Ramos (cell line): ENCODE data around the gene GCDH.

Experiments
- in situ Hi-C: fragments of 300-500 bp; cut with MboI; formaldehyde crosslinking; loops from one replicate; pipeline ENCODE4 v1.14.3; 2022; ENCODE audit warnings: low sequenced_read_pairs; ENCODE audit not compliant: unreplicated experiment

The GCDH gene

GRCh38 chr19:12890787-12891552 lies at the start of gene GCDH:
GCDH (plus strand) TSS chr19:12891160; CDS start chr19:12891305, 145 bp downstream.
- in situ Hi-C loops = no loop called here

DNA sequence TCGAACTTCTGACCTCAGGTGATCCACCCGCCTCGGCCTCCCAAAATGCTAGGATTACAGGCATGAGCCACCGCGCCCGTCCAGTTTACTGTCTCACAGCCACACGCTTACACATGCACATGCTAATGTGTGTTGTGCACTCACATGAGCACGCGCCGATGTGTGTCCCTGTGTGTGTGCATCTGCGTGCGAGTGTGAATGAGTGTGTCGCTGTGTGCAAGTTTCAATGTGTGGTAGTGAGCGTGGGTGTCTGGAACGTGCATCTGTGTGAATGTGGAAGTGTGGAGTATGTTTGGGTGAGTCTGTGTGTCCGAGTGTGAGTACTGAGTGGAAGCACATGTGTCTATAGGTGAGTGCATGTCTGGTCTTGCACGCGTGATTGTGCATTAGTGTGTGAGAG lies 48.4 kb upstream of the GCDH start:
- in situ Hi-C loops = no loop called here

DNA sequence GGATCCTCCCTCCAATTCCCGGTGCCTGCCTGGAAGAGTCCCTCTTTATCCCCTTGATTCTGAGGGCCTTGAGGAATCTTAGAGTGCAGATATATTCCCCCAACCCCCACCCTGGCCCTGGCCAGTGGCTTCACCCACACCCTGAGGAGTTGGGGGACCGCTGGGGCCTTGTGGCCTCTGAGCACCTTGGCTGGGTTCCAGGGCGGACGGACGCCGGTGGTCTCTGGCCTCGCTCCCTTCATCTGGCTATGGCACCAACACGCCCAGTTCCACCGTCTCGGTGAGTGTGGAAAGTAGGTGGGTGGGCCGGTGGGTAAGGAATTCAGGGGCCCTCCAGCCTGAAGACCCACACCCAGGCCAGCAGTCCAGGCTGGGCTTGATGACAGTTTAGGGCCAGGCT lies 47.6 kb upstream of the GCDH start:
- in situ Hi-C loops = no loop called here

DNA sequence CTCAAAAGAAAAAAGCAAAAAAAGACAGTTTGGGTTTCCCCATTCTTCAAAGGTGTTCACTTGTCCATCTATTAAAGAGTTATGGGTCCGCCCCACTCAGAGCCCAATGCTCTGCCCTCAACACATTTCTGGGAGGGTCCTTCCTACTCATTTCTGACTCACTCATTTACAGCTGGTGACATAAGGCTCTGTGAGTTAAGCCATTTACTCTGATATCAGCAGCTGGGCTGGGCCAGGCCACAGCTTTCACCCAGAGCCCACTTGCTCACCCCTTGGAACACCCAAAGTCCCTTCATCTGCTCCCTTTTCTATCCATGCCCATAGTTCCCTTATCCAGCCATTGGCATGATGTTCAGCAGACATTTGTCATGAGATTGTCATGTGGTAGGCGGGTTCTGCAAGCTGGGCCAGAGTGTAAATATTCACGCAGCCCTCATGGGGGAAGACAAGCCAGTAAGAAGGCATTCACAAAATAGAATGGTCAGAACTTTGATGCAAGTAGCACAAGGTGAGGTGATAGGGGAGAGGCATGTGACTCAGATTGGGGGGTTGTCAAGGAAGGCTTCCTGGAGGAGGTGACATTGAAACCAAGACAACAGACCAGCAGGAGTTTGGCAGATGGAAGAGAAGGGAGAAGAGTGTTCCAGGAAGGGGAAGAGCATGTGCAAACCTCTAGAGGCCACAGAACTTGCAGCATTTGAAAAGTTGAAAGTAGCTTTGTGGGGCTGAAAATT lies 46.8 kb upstream of the GCDH start:
- in situ Hi-C loops = no loop called here

DNA sequence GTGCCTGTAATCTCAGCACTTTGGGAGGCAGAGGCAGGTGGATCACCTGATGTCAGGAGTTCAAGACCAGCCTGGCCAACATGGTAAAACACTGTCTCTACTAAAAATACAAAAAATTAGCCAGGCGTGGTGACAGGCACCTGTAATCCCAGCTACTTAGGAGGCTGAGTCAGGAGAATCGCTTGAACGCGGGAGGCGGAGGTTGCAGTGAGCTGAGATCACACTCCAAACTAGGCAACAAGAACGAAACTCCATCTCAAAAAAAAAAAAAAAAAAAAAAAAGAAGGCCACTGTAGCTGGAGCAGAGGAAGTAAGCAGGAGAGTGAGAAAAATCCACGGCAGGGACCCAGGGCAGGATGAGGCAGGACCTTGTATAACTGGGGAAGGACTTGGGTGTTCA lies 44.3 kb upstream of the GCDH start:
- in situ Hi-C loops = loop anchor here (5.0 kb wide), 1 partner anchor 84 kb away; no protein-coding TSS in a partner anchor

GRCh38 chr19:12847159-12848139 lies 43.5 kb upstream of the GCDH start:
- in situ Hi-C loops = loop anchor here (5.0 kb wide), 1 partner anchor 85 kb away; no protein-coding TSS in a partner anchor

DNA sequence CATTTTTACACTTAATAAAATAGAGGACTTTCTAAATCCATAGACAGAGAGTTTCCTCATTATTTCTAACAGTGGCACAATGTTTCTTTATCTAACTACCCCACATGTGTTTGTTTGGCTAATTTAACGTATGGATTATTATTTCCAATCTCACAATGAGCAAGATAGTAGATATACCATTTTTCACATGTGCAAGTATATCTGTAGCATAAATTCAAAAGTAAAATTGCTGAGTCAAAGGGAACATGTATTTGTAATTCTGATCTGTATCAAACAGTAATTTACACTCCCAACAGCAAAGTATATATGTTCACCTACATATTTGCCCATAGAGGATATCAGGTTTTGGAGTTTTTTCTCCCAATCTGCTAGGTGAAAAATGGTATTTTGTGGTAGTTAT lies 34.3 kb upstream of the GCDH start:
- in situ Hi-C loops = no loop called here

DNA sequence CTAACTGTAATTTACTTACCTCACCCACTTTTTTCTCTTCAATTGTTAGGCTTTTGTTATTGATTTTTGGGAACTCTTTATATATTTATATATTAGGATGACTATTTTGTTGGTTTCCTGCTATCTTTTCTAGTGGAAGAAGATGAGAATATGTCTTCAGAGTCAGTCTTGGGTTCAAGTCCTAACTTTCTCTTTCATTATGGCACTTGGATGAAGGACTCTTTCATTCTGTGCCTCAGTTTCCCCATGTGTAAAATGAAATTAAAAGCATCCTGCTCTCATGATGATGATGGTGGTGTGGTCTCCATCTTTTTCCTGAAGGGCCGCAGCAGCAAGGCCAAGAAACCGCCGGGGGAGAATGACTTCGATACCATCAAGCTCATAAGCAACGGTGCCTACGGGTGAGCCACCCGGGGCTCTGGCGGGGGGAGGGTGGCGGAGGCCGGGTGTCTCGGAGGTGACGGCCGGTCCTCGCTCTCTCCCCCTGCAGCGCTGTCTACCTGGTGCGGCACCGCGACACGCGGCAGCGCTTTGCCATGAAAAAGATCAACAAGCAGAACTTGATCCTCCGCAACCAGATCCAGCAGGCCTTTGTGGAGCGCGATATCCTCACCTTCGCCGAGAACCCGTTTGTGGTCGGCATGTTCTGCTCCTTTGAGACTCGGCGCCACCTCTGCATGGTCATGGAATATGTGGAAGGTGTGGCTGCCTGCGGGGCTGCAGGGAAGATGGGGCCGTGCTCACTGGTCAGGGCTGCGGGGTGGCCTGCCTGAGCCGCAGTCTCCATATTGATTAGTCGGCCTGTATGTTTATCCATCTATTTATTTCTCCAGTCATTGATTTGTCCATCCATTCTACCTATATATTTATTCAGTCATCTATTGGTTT lies 32.7 kb upstream of the GCDH start:
- in situ Hi-C loops = no loop called here

- in situ Hi-C loops = no loop called here
Observed at GRCh38 chr19:12859546-12859945, 31.4 kb upstream of the GCDH start.

DNA sequence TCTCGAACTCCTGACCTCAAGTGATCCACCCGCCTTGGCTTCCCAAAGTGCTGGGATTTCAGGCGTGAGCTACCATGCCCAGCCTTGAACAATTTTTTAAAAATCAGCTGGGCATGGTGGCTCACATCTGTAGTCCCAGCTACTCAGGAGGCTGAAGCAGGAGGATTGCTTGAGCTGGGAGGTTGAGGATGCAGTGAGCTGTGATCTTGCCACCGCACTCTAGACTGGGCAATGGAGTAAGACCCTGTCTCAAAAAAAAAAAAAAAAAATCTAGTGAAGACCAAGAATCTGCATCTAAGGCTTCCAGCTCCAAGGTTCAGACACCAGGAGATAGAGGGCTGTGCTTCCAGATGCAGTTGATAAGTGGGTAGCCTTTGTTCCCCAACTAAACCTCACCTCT lies 26.8 kb upstream of the GCDH start:
- in situ Hi-C loops = no loop called here

DNA sequence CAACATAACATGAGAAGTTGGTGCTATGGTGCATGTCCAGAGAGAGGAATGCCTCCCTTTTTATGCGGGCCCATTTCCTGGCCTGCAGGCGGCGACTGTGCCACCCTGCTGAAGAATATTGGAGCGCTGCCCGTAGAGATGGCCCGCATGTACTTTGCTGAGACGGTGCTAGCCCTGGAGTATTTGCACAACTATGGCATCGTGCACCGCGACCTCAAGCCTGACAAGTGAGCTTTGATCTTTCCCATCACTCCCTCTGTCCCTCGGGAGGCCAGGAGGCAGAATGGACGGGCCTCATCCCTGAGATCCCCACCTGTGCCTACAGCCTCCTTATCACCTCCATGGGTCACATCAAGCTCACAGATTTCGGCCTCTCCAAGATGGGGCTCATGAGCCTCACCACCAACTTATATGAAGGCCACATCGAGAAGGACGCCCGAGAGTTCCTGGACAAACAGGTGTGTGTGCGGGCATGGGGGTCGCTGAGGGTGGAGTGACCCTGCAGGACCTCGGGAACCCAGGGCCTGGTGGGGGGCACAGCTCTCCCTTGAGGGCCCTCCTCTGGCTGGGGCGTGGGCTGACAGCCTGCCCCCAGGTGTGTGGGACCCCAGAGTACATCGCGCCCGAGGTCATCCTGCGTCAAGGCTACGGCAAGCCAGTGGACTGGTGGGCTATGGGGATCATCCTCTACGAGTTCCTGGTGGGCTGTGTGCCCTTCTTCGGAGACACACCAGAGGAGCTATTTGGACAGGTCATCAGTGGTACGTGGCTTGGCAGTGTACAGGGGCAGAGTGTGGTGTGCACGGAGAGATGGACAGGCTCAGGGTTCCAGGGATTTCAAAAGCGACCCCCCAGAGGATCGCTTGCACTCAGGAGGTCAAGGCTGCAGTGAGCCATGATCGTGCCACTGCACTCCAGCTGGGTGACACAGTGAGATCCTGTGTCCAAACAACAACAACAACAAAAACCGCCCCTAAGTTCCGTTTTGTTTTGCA lies 25.9 kb upstream of the GCDH start:
- in situ Hi-C loops = no loop called here

DNA sequence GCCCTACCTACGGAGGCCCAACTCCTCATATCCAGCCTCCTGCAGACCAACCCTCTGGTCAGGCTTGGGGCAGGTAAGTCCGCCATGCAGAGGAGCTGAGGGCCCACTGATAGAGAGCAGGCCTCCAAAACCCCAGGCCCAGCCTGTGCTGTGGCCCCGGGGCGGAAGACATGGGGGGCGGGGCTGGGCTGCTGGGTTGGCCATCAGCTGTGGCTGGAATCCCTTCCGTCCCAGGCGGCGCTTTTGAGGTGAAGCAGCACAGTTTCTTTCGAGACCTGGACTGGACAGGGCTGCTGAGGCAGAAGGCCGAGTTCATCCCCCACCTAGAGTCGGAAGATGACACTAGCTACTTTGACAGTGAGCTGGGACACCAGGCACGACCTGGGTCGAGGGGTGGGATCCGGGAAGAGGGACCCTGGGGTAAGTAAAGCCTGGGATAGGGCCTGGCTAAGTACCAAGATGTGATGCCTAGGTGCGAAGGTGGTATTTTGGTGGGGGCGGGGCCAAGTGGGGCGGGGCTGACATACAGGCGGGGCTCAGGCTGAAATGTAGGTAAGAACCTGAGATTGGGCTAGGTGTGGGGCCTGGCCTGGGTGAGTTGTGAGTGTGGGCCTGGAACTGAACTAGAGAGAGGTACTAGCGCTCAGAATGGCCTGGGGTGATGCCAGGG lies 25.1 kb upstream of the GCDH start:
- in situ Hi-C loops = no loop called here

DNA sequence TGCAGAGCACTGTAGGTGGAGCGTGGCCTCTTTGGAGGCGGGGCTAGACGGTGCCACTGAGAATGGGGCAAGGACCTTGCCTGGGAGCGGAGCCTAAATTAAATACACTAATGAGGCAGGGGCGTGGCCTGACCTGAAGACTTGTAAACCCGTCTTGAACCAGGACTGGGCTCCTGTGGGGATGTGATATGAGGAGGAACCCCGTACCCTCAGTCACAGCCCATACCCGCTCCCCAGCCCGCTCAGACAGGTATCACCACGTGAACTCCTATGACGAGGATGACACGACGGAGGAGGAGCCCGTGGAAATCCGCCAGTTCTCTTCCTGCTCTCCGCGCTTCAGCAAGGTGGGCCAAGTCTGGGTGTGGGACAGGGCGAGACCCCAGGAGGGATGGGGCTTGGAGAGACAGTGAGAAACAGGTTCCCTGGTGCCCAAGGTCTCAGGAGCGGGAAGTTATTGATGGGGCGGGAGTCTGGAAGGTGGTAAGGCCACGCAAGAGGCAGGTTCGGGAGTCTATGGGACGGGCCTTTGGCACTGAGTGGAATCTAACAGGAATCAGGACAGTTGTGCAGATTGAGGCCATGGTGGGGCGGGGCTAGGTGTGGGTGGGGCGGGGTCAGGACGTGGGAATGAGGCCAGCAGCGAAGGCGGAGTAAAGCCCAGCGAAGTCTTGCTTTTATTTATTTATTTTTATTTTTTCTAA lies 24.4 kb upstream of the GCDH start:
- in situ Hi-C loops = no loop called here

- in situ Hi-C loops = no loop called here
Observed at GRCh38 chr19:12867120-12868099, 23.6 kb upstream of the GCDH start.

DNA sequence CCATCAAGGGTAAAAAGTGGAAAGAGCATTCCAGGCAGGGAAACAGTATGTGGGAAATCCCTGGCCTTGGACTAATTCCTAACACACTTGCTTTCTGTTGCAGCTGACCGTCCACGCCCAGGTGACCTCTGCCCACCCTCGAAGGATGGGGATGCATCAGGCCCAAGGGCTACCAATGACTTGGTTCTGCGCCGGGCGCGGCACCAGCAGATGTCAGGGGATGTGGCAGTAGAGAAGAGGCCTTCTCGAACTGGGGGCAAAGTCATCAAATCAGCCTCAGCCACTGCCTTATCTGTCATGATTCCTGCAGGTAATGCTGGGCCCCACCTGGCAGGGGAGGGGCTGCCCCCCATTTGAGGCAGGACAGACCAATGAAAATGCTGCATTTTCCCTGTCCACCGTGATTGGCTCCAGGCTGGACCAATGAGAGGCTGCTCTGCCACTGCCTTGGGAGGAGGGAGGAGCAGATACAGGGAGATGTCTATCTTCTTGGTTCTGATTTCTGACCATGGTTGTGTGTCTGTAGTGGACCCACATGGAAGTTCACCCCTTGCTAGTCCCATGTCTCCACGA lies 22.3 kb upstream of the GCDH start:
- in situ Hi-C loops = no loop called here

- in situ Hi-C loops = no loop called here
Observed at GRCh38 chr19:12871681-12872080, 19.3 kb upstream of the GCDH start.
